GM10847 (cell line): ENCODE measurements around the gene TM9SF1.

Experiments
- POLR2A ChIP-seq: IDR thresholded peaks from 2 replicates; pipeline ENCODE4 v1.6.1; 2011; ENCODE audit not compliant: insufficient read length; ENCODE audit errors: extremely low read depth

The TM9SF1 gene

DNA sequence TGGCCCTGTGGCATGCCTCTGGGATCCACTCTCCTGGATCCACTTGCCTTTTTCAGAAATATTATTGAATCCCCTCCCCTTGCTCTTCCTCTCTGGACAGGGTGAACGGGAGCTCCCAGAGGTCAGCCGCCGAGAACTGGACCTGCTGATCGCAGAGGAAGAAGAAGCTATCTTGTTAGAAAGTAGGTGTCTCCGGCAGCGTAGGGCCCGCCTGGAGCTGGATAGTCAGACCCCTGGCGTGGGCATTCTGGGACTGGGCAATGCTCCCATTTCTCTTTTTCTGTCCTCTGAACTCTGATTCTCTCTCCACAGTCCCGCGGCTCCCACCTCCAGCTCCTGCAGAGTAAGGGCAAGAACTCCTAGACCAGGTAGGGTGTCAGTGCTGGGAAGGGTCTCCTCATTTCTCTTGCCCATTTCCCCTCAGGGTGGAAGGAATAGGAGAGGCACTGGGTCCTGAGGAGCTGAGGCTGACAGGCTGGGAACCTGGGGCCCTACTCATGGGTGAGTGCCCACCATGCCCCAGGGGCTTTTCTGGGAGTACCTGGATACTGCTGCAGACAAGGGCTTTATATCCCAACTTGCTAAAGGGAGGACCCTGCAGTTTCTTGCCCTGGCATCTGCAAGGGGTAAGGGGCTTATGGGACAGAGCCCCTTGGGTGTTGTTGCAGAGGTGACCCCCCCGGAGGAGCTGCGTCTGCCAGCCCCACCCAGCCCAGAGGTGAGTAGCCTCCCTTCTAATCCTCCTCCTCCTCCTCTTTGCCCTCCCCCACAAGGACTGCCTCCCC is 18.0 kb downstream of the TM9SF1 start:
- no peak for TF ChIP-seq POLR2A

DNA sequence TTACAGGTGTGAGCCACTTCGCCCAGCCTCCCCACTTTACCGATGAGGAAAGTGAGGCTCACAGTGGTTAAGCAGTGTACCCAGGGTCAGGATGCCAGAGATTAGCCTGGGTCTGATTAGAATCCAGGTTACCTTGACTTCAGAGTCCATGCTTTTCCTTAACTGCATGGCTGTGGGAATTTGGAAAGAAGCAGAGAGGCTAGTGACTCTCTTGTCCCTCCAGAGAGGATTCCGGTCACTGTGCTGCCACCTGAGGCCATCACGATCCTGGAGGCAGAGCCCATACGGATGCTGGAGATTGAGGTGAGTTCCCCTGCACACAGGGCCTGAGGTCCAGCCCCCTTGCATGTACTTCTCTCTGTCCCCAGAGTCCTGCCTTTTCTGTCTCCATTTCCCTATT is 18.6 kb downstream of the TM9SF1 start:
- TF ChIP-seq POLR2A, result no peak

DNA sequence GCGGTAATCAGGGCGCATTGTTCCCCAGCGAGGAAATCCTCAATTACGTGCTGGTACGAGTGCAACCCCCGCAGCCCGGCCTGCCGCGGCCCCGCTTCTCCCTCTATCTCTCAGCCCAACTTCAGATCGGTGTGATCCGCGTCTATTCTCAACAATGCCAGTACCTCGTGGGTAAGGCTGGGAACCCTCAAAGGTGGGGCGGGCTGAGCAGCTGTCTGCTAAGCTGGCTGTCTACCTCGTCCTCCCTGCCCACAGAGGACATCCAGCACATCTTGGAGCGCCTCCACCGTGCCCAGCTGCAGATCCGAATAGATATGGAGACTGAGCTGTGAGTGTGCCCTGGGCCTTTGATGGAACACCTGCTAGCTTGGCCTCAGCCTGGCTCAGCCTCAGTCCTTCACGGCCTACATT is 22.4 kb downstream of the TM9SF1 start:
- no peak for TF ChIP-seq POLR2A

DNA sequence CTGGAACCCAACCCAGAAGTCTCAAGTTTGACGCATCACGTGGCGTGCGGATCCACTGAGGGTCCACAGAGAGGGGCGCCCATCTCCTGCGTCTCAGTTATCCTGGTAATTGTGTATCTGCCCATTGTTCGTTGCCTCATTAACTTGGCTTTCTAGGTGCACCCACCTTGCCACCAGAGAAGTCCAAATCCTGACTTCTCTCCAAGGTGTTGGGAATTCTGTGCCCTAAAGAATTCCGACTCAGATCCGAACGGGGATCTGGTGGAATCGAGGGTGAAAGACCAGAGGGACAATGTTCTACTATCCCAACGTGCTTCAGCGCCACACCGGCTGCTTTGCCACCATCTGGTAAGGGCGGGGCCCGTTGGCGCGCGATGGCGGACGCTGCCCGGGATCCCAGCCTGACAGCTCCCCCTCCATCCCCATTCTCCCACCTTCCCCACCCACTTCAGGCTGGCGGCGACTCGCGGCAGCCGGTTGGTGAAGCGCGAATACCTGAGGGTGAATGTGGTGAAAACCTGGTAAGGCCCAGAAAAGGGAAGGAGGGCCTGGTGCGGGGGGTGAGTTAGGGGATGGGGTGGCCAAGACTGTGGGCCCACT is 22.9 kb downstream of the TM9SF1 start:
- TF ChIP-seq POLR2A, result no peak

DNA sequence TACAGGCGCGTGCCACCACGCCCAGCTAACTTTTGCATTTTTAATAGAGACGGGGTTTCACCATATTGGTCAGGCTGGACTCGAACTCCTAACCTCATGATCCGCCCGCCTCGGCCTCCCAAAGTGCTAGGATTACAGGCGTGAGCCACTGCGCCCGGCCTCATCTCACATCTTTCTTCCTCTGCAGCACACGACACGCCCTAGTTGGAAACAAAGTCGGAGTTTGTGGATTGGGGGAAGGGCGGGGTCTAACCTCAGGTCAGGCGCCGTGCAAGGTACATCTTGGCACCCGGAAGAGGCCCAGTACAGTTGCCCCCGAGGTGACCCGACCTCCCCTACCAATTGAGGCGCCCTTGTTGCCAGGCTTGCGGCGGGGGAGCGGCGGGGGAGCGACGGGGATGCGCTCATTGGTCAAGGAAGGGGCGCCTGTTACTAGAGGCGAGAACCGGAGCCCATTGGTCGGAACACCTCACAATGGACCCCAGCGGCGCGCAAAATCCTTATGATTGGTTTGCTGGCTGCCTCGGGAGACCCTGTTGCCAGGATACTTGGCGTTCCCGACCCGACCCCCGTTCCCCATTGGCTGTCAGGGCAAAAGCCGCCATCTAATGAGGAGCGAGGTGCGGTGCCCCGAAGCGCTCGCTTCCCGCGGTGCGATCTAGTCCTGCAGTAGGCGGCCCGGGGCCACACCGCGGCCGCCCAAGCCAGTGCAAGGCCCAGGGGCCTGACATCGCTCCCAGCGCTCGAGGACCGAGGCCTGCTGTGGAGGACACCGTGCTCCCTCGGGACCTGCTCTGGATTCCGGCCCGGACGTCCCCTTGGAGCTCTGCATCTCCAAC is 23.6 kb downstream of the TM9SF1 start, which contains the start of gene REC8:
Gene REC8 (plus strand): TSS at position 659 of the 839 bp plus-strand sequence. CDS start 473 bp downstream, outside the sequence.
- TF ChIP-seq POLR2A, result peak; percentile 57

DNA sequence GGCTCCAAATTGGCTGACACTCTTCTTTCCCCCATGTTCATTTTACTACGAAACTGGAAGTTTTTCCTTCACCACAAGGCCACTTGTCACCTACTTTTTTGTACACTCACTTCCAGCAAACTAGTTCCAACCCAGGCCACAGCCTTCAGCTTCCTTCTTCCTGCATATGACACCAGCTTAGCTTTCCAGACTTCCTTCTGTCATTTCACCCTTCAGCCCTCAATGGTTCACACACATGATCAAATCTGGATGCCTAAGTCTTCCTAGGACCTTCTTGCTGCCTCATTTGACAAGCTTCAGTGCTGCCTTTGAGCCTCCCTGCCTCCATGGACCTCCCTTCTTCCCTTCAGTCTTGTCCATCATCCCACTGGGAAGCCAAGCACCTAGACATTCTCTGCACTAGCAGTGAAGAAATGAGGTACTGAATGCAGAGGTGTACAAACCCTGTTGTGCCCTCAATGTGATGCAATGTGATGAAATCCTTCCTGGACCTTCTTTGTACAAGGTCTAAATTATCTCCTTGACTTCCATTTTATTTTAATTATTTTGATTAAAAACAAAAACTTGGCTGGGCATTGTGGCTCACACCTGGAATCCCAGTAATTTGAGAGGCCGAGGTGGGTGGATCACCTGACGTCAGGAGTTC is 27.6 kb downstream of the TM9SF1 start:
- no peak for TF ChIP-seq POLR2A

DNA sequence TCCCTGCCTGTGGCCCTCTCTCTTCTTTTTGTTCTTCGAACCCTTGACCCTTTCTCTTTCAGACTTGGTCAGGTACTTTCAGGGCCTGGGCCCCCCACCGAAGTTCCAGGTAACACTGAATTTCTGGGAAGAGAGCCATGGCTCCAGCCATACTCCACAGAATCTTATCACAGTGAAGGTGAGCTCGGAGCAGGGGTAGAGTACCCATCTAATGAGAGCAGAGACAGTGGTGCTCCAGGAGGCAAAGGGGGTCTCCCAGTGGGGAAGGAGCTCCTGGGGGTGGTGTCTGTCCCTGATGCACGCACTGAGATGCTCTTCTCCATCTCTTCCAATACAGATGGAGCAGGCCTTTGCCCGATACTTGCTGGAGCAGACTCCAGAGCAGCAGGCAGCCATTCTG is 29.5 kb downstream of the TM9SF1 start:
- no peak for TF ChIP-seq POLR2A

DNA sequence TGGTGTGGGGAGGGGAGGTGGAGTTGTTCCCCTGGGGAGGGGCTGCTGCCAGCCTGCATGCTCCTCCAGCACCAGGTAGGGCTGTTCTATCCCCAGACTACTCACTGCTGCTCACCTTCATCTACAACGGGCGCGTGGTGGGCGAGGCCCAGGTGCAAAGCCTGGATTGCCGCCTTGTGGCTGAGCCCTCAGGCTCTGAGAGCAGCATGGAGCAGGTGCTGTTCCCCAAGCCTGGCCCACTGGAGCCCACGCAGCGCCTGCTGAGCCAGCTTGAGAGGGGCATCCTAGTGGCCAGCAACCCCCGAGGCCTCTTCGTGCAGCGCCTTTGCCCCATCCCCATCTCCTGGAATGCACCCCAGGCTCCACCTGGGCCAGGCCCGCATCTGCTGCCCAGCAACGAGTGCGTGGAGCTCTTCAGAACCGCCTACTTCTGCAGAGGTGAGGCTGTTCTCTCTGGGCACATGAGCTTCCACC is 30.7 kb downstream of the TM9SF1 start:
- TF ChIP-seq POLR2A, result no peak

DNA sequence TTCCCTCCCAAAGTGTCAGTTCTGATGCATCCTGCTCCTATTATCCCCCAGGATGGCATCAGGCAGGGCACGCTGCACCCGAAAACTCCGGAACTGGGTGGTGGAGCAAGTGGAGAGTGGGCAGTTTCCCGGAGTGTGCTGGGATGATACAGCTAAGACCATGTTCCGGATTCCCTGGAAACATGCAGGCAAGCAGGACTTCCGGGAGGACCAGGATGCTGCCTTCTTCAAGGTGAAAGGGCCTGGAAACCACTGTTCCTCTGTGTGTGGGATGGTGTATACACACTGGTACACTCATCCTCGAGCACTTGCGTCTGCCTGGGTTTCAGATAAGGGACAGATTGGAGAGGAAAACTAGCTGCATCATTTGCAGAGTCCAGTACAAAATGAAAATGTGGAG is 33.1 kb downstream of the TM9SF1 start:
- TF ChIP-seq POLR2A, result no peak

DNA sequence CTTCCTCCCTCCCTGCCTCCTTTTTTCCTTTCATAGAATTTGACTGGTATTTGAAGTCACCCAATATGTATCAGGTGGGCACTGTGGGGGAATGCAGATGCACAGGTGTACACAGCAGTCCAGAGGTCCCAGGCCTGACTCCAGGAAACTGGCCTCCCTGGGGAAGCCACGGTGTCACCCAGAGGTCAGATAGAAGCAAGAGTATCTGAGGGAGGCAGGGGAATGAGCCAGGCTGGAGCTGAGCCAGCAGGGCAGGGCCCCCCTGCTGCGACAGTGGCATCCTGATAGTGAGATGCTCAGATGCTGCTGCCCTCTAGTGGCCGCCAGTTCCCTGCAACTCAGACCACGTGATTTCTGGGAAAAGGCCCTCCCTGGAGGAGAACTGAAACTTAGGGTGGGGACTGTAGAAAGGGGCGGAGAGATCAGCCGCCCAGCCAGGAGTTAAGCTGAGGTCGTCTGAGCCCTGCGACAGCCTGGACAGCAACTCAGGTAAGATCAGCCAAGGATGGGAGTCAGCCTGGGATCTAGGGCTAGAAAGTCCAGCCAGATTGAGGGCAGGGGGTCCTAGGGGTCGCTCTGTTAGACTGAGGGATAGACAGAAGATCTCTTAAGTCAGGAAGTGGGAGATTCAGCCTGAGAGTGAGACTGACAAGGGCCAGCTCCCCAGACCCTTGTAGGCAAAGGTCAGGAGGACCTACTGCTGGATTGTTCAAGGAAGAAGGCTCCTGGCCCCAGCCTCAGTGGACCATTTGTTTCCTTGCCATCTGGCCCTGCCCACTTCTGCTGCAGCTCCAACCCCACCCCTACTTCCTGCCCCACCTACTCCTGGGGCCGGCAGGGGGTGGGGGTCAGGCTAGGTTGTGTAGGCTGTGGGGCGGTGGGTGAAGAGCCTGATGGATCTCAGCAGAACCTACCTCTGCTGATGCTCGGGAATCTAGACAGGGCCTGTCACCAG is 34.1 kb downstream of the TM9SF1 start, which contains the start of gene IRF9:
Gene IRF9 (plus strand): TSS at position 416 of the 955 bp plus-strand sequence. CDS start 880 bp downstream, outside the sequence.
- peak; percentile 81 for TF ChIP-seq POLR2A

DNA sequence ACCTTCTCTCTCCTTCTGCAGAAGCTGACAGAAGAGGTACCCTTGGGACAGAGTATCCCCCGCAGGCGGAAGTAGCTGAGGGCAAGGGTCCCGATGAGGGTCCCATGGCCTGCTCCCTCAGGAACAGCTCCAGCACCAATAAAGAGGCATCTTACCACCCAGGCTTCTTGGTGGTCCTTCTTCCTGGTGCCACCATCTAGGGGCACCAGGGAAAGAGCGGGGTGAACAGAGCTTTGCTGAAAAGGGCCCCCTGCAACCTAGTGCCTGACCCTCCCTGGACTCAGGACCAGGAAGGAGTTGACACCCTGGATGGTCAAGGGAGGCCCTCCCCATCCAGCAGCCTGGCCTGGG is 34.8 kb downstream of the TM9SF1 start:
- TF ChIP-seq POLR2A, result no peak

DNA sequence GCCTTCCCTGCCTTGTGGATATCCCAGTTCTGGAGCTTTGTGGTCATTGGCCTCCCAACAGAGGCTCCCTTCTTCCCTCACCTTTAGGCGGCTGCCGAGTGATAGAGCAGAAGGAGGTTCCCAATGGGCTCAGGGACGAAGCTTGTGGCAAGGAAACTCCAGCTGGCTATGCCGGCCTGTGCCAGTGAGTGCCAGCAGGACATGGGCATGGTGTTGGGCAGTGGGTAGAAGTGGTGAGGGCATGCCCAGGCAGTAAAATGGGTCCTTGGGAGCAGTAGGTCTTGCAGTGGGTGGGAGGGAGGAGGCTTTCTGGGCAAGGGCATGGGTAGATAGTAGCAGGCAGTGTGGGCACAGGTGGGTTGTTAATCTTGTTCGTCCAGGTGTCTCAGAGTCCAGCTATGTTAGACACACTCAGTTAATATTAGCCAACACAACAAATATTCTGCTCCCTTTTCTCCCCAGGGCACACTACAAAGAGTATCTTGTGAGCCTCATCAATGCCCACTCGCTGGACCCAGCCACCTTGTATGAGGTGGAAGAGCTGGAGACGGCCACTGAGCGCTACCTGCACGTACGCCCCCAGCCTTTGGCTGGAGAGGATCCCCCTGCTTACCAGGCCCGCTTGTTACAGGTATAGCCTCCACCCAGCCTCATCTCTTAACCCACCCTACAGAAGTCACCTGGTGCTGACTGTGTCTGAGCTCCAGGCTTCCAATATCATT is 35.3 kb downstream of the TM9SF1 start:
- TF ChIP-seq POLR2A, result no peak

DNA sequence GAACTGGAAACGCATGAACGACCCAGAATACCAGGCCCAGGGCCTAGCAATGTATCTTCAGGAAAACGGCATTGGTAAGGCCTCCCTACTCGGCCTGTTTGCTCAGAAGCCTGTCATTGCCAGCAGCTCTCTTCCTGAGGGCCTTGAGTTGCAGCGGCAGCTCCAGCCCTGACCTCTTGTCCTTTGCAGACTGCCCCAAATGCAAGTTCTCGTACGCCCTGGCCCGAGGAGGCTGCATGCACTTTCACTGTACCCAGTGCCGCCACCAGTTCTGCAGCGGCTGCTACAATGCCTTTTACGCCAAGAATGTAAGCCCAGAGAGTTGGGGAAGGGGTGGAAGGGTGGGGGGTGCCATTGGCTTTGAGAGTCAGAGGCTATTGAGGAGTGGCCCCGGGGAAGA is 37.9 kb downstream of the TM9SF1 start:
- no peak for TF ChIP-seq POLR2A
